Lower lobe of right lung (tissue), 2 donors: Measurements from ENCODE around the gene SLC25A42. TPM values are rescaled to one million over a fixed set of nuclear protein-coding genes. Genes with fewer than 3 reads are reported as not detected.

Source experiments
- ATAC-seq, 2 donors: fragments of 200-7000 bp; cut with Tn5 transposase; one replicate each; pipeline ENCODE4 v1.9.1; 2020 to 2022; ENCODE audit warnings: mild to moderate bottlenecking in 2 of 2, moderate library complexity in 2 of 2
- DNase-seq: peaks from one replicate; pipeline ENCODE4 v3.0.0-alpha.2; 2020
- H3K27ac ChIP-seq: fragments of 200-600 bp; one replicate; pipeline ENCODE4 v1.8.0; 2022
- H3K27me3 ChIP-seq: fragments of 200-600 bp; one replicate; pipeline ENCODE4 v1.8.0; 2022; ENCODE audit warnings: low read depth
- H3K36me3 ChIP-seq: fragments of 200-600 bp; one replicate; pipeline ENCODE4 v1.8.0; 2022; ENCODE audit warnings: mild to moderate bottlenecking
- H3K4me1 ChIP-seq: fragments of 200-600 bp; one replicate; pipeline ENCODE4 v1.8.0; 2022
- H3K4me3 ChIP-seq: fragments of 200-600 bp; one replicate; pipeline ENCODE4 v1.8.0; 2022; ENCODE audit warnings: mild to moderate bottlenecking
- H3K9me3 ChIP-seq: fragments of 200-600 bp; one replicate; pipeline ENCODE4 v1.8.0; 2022
- CTCF ChIP-seq: fragments of 200-600 bp; IDR thresholded peaks from one replicate; pipeline ENCODE4 v1.8.0; 2022; ENCODE audit warnings: antibody characterized with exemption, mild to moderate bottlenecking
- intact Hi-C: fragments of 100-400 bp; cut with DNase I; formaldehyde crosslinking; loops from one replicate; pipeline ENCODE4 v1.11.0; 2022
- total RNA-seq: library from RNA; stranded (reverse); fragmentation: NEBNext Ultra II Directional; extraction: Animal tissue kit (Norgen Biotek cat#: 25700); gene quantifications from one replicate; pipeline ENCODE4 v1.2.1, GENCODE V29; 2021
- donor health status: DM: no; HTN: yes; CAD: no; lungs with severe emphysema.

The SLC25A42 gene
- total RNA-seq, 1 donor from 2014 or later: 16.3 TPM

GRCh38 chr19:19079571-19079970 is 15.8 kb downstream of the SLC25A42 start:
- ATAC-seq (no peak), DNase-seq (no peak)
- intact Hi-C loops: no loop called here
- no peak overlapping the region for H3K4me3 ChIP-seq
- H3K27ac ChIP-seq: no peak overlapping the region
- H3K27me3 ChIP-seq: no peaks in the 10 kb centered on the region
- TF ChIP-seq CTCF: no peak
- no peaks in the 10 kb centered on the region for H3K36me3 ChIP-seq
- H3K4me1 ChIP-seq: peaks cover 8% of the 10 kb centered on the region
- H3K9me3 ChIP-seq: no peaks in the 10 kb centered on the region

GRCh38 chr19:19081642-19082151 is 17.9 kb downstream of the SLC25A42 start:
- Histone ChIP-seq H3K27ac (no peak overlapping the region), H3K9me3 (no peaks in the 10 kb centered on the region), H3K4me1 (peaks cover 7% of the 10 kb centered on the region), H3K36me3 (no peaks in the 10 kb centered on the region), H3K27me3 (no peaks in the 10 kb centered on the region), H3K4me3 (no peak overlapping the region)
- TF ChIP-seq CTCF: no peak
- intact Hi-C loops: no loop called here
- ATAC-seq (no peak), DNase-seq (no peak)

DNA sequence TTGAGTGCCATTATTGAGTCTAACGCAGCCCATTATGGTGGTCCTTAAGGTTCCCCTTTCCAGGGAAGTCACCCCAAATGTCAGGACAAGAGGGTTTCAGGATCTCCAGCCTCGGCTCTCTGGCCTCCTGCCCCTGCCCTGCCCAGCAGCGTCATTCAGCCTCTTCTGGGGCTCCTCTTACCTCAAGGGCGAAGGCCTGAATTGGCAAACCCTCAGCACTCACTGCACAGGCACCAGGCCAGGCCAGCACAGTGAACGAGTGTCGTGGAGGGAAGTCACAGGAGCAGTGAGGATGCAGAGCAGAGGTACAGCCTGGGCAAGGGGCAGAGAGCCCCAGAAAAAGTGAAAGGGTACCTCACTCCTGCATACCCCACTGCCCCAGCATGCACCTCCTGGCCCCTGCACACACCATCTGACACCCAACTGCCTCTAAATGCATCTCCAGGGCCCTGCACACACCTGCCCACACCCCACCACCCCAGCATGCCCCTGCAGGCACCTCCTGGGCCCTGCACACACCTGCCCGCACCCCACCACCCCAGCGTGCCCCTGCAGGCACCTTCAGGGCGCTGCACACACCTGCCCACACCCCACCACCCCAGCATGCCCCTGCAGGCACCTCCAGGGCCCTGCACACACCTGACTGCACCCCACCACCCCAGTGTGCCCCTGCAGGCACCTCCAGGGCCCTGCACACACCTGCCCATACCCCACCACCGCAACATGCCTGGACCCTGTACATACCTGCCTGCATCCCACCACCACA is 19.8 kb downstream of the SLC25A42 start:
- no peaks in the 10 kb centered on the region for H3K9me3 ChIP-seq
- intact Hi-C loops: no loop called here
- ATAC-seq (peak; percentile 84 to 86), DNase-seq (peak; percentile 78)
- H3K4me3 ChIP-seq: no peak overlapping the region
- H3K27me3 ChIP-seq: no peaks in the 10 kb centered on the region
- no peaks in the 10 kb centered on the region for H3K36me3 ChIP-seq
- no peak for TF ChIP-seq CTCF
- no peaks in the 10 kb centered on the region for H3K4me1 ChIP-seq
- H3K27ac ChIP-seq: no peak overlapping the region

- Histone ChIP-seq H3K27ac (no peak overlapping the region), H3K36me3 (no peaks in the 10 kb centered on the region), H3K4me3 (no peak overlapping the region), H3K4me1 (no peaks in the 10 kb centered on the region), H3K27me3 (no peaks in the 10 kb centered on the region), H3K9me3 (no peaks in the 10 kb centered on the region)
- TF ChIP-seq CTCF: no peak
- no peak for DNase-seq
- intact Hi-C loops: no loop called here
- no peak for ATAC-seq
Observed at GRCh38 chr19:19087676-19088075, 23.9 kb downstream of the SLC25A42 start.

GRCh38 chr19:19094513-19094912 is 30.7 kb downstream of the SLC25A42 start:
- intact Hi-C loops: no loop called here
- DNase-seq (no peak), ATAC-seq (no peak)
- TF ChIP-seq CTCF: no peak
- Histone ChIP-seq H3K9me3 (no peaks in the 10 kb centered on the region), H3K4me1 (no peaks in the 10 kb centered on the region), H3K27me3 (no peaks in the 10 kb centered on the region), H3K4me3 (no peak overlapping the region), H3K27ac (no peak overlapping the region), H3K36me3 (peaks cover 32% of the 10 kb centered on the region)
